ENCODE data around the gene NPC1.

- TF ChIP-seq CTCF (IDR thresholded peaks at IDR 0.05; ENCODE audit: low read depth, low read length, poor library complexity, severe bottlenecking) (no peak), EZH2phosphoT487 (IDR thresholded peaks at IDR 0.05; ENCODE audit: borderline replicate concordance, low read length) (no peak)
Measured at GRCh38 chr18:23495723-23496440, 90.4 kb downstream of the NPC1 start.
